B cell (primary cell): ENCODE results near the gene BRINP3.

Experiments
- EZH2 ChIP-seq: IDR thresholded peaks from 2 replicates; pipeline ENCODE4 v1.6.1; 2012; ENCODE audit warnings: borderline replicate concordance, low read depth, mild to moderate bottlenecking, moderate library complexity, low read length; ENCODE audit not compliant: insufficient read depth, poor library complexity, severe bottlenecking
- TF ChIP-seq, protein P1 (sequence below): fragments of 200-600 bp; IDR thresholded peaks from one replicate; pipeline ENCODE4 v1.8.0; 2022; ENCODE audit warnings: antibody characterized with exemption, mild to moderate bottlenecking

DNA sequence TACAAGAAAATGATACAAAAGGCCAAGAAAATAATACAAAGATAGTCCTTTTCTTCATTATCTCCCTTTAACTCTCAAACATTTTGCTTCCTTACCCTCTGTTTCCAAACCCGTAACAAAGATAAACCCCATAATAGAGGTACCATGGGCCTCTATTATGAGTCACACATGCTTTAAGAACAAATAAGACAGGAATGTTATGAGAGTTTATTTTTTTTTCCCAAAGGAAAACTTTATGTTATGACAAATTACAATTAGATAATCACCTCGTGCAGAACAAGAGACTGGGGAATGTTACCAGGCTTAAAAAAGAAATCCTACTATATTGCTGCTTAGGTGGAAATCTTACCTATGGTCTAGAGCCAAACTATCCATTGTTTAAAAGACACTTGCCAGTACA lies 272.0 kb downstream of the BRINP3 start:
- TF ChIP-seq, protein P1, sequence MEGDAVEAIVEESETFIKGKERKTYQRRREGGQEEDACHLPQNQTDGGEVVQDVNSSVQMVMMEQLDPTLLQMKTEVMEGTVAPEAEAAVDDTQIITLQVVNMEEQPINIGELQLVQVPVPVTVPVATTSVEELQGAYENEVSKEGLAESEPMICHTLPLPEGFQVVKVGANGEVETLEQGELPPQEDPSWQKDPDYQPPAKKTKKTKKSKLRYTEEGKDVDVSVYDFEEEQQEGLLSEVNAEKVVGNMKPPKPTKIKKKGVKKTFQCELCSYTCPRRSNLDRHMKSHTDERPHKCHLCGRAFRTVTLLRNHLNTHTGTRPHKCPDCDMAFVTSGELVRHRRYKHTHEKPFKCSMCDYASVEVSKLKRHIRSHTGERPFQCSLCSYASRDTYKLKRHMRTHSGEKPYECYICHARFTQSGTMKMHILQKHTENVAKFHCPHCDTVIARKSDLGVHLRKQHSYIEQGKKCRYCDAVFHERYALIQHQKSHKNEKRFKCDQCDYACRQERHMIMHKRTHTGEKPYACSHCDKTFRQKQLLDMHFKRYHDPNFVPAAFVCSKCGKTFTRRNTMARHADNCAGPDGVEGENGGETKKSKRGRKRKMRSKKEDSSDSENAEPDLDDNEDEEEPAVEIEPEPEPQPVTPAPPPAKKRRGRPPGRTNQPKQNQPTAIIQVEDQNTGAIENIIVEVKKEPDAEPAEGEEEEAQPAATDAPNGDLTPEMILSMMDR, result no peak
- no peak for TF ChIP-seq EZH2
